Peyer's patch (tissue), 4 donors: ENCODE measurements around the gene C16orf89.

Experiments
- CTCF ChIP-seq, 6 experiments: fragments of 450-650 bp in 4 of 6; fragments of 200-600 bp in 2 of 6; sonication (generic) in 1 of 6; IDR thresholded peaks; one replicate each; pipeline ENCODE4 v1.5.1; 2017 to 2019; ENCODE audit warnings: antibody characterized with exemption in 6 of 6, mild to moderate bottlenecking in 3 of 6, moderate library complexity in 1 of 6
- POLR2A ChIP-seq, 2 donors: fragments of 450-650 bp; IDR thresholded peaks; one replicate each; pipeline ENCODE4 v1.5.1; 2017; ENCODE audit warnings: antibody characterized with exemption in 2 of 2, mild to moderate bottlenecking in 2 of 2, moderate library complexity in 2 of 2

GRCh38 chr16:5042574-5043171 lies 23.1 kb downstream of the C16orf89 start:
- TF ChIP-seq POLR2A (IDR thresholded peaks at IDR 0.05) = no peak
- TF ChIP-seq CTCF (IDR thresholded peaks at IDR 0.05) = no peak
